ENCODE data around the gene TPRN. TPM values are rescaled to one million over a fixed set of nuclear protein-coding genes. Genes with fewer than 3 reads are reported as not detected.
A peak's percentile ranks its signal among the peaks of the same experiment; 100 is the strongest.

Gene TPRN
- total and polyA plus RNA-seq, 2 donors, result 2.7 to 6.2 TPM

DNA sequence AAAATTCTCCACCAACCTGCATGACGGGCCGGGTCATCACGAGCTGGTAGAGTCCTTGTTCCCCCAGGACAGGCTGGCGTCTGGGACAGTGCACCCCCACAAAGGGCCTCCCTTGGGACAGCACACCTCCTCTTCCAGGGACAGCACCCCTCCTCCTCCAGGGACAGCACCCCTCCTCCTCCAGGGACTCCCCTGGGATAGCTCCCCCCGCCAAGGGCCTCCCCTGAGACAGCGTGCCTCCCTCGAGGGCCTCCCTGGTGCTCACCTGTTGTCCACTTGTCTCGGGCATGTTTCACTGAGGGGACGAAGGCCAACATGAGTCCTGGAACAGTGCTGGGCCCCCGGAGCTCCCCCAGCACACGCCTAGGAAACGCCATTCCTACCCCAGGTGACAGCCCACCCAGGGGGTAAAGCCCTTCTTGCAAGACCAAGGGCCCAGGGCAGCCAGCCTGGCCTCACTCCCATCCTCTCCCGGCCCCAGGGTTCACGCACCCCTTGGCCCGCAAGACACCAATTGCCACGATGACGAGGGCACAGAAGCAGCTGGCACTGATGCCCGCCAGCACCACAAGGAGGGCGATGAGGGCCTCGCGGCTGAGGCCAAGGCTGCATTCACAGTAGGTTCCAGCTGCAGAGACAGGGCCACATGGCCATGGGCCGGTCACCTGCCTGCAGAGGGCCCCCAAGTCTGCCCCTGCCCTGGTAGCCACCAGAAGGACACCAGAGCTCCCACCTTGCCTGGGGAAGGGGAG, 29.2 kb downstream of the TPRN start:
- peaks cover 49 to 94% of the 10 kb centered on the region in 2 donors for H3K27me3 ChIP-seq (ENCODE audit: control insufficient read depth in 2 of 2, insufficient read depth in 1 of 2, low read length in 1 of 2)
- no peaks in the 10 kb centered on the region for H3K36me3 ChIP-seq (ENCODE audit: control insufficient read depth in 2 of 2, insufficient read depth in 2 of 2, low read length in 1 of 2)
- H3K4me1 ChIP-seq (ENCODE audit: control insufficient read depth in 2 of 2, insufficient read depth in 2 of 2, low read length in 2 of 2), result peaks cover 47 to 55% of the 10 kb centered on the region in 2 donors
- WGBS, result 79% methylated on average over 22 of the region's 22 CpGs
- H3K27ac ChIP-seq (ENCODE audit: low read depth in 1 of 2, low read length in 1 of 2), result no peak overlapping the region
- no peak for DNase-seq (ENCODE audit: low read depth in 6 of 9, low spot score in 9 of 9)
- no peak overlapping the region for H3K4me3 ChIP-seq (ENCODE audit: low read length in 2 of 2)
- no peaks in the 10 kb centered on the region for H3K9me3 ChIP-seq (ENCODE audit: control insufficient read depth in 2 of 2, insufficient read depth in 1 of 2, low read length in 1 of 2)

DNA sequence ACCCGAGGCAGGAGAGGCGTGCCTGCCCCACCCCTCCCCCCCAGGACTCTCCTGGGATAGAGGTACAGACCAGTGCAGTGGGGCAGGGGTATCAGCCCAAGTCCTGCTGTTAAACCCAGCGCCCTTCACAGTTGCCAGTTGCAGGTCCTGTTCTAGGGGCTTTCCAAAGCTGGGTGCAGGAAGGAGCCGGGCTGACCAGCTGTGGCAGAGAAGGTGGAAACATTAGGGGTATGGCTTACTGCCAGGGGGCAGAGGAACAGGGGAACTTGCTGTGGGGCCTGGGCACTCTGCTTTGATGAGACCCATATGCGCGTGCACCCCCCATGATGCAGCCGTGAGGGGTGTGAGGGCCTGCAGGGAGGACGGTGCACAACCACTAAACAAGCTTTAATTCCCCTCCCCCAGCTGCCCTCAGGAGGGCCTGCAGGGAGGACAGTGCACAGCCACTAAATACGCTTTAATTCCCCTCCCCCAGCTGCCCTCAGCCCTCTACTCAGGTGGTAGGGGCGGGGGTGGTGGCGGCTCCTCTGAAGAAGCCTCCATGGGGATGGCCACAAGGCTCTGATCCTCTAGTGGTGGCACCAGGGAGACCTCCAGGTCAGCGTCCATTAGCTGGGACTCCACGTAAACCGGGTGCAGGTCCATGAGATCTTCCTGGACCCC, 29.9 kb downstream of the TPRN start:
- Histone ChIP-seq H3K36me3 (ENCODE audit: control insufficient read depth in 2 of 2, insufficient read depth in 2 of 2, low read length in 1 of 2) (no peaks in the 10 kb centered on the region), H3K9me3 (ENCODE audit: control insufficient read depth in 2 of 2, insufficient read depth in 1 of 2, low read length in 1 of 2) (no peaks in the 10 kb centered on the region), H3K4me3 (ENCODE audit: low read length in 2 of 2) (no peak overlapping the region), H3K27me3 (ENCODE audit: control insufficient read depth in 2 of 2, insufficient read depth in 1 of 2, low read length in 1 of 2) (peaks cover 54 to 98% of the 10 kb centered on the region in 2 donors), H3K4me1 (ENCODE audit: control insufficient read depth in 2 of 2, insufficient read depth in 2 of 2, low read length in 2 of 2) (peaks cover 45 to 48% of the 10 kb centered on the region in 2 donors), H3K27ac (ENCODE audit: low read depth in 1 of 2, low read length in 1 of 2) (no peak overlapping the region)
- DNase-seq (ENCODE audit: low read depth in 6 of 9, low spot score in 9 of 9), result no peak
- WGBS, result 68% methylated on average over 14 of the region's 14 CpGs

DNA sequence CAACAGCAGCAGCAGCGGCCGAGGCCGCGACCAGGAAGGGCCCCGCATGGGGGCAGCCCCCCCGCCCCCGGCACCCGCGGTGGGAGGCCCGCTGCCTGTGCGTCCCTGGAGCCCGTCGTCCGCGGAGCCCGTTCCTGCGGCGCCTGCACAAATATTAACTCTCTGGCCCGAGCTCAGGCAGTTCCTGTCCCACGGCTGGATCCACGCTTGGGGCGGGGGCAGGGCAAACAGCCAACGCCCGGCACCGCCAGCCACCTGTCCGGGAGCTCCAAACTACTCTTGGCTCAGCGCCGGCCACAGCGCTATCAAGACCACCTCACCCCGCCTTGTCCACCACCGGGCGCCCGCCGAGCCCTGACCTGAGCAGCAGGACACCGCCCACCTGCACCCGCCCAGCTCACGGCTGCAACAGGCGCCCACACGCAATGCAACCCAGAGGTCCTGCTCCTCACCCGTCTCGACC, 30.6 kb downstream of the TPRN start, which contains the start of gene LRRC26:
TSS of gene LRRC26 (minus strand) at position 156 of the 463 bp plus-strand sequence. CDS start at position 48, 108 bp downstream.
- peak within 1 kb of the TSS in 1 of 2 donors; percentile 17 for H3K4me3 ChIP-seq (ENCODE audit: low read length in 2 of 2)
- DNase-seq (ENCODE audit: low read depth in 6 of 9, low spot score in 9 of 9), result no peak
- WGBS, result 25% methylated on average over 41 of the region's 41 CpGs
- H3K36me3 ChIP-seq (ENCODE audit: control insufficient read depth in 2 of 2, insufficient read depth in 2 of 2, low read length in 1 of 2), result no peaks in the 10 kb centered on the region
- H3K9me3 ChIP-seq (ENCODE audit: control insufficient read depth in 2 of 2, insufficient read depth in 1 of 2, low read length in 1 of 2), result no peaks in the 10 kb centered on the region
- H3K27ac ChIP-seq (ENCODE audit: low read depth in 1 of 2, low read length in 1 of 2), result no peak within 1 kb of the TSS
- H3K27me3 ChIP-seq (ENCODE audit: control insufficient read depth in 2 of 2, insufficient read depth in 1 of 2, low read length in 1 of 2), result peaks cover 56 to 98% of the 10 kb centered on the region in 2 donors
- peaks cover 38 to 41% of the 10 kb centered on the region in 2 donors for H3K4me1 ChIP-seq (ENCODE audit: control insufficient read depth in 2 of 2, insufficient read depth in 2 of 2, low read length in 2 of 2)

DNA sequence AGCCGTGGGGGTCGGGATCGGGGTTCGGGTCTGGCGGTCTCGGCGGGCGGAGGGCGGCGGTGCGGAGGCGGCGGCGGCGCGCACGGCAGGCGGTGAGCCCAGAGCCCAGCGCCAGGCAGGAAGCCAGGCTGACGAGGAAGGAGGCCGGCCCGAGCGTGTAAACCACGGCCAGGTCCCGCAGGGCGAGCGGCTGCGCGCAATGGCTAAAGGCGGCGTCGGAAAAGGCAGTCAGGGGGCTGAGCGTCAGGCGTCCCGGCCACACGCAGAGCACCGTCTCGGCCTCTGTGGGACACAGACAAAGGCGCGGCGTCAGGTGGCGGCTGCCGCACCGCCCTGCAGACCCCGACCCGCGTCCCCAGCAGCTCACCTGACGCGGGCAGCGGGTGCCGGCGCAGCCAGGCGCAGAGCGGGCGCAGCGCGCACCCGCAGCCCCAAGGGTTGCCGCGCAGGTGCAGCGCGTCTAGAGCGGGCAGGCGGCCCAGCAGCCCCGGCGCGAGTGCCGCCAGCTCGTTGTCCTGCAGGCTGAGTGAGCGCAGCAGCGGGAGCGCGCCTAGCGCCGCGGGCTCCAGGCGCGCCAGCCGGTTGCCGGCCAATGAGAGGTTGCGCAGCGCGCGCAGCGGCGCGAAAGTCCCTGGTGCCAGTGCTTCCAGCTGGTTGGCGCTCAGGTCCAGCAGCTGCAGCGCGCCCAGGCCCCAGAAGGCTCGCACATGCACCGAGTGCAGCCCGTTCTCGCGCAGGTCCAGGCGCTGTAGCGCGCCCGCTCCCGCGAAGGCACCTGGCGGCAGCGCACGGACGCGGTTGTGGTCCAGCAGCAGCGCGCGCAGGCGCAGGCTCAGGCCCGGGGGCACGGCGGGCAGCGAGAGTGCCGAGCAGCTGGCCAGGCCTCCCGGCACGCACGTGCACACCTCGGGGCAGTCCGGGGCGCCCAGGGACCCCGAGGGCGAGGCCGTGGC, 31.4 kb downstream of the TPRN start:
- under 1% methylated on average over 124 of the region's 124 CpGs for WGBS
- DNase-seq (ENCODE audit: low read depth in 6 of 9, low spot score in 9 of 9), result no peak
- no peaks in the 10 kb centered on the region for H3K36me3 ChIP-seq (ENCODE audit: control insufficient read depth in 2 of 2, insufficient read depth in 2 of 2, low read length in 1 of 2)
- H3K27me3 ChIP-seq (ENCODE audit: control insufficient read depth in 2 of 2, insufficient read depth in 1 of 2, low read length in 1 of 2), result peaks cover 60 to 100% of the 10 kb centered on the region in 2 donors
- peak overlapping the region in 1 of 2 donors; percentile 17 for H3K4me3 ChIP-seq (ENCODE audit: low read length in 2 of 2)
- H3K9me3 ChIP-seq (ENCODE audit: control insufficient read depth in 2 of 2, insufficient read depth in 1 of 2, low read length in 1 of 2), result no peaks in the 10 kb centered on the region
- H3K4me1 ChIP-seq (ENCODE audit: control insufficient read depth in 2 of 2, insufficient read depth in 2 of 2, low read length in 2 of 2), result peaks cover 32 to 35% of the 10 kb centered on the region in 2 donors
- no peak overlapping the region for H3K27ac ChIP-seq (ENCODE audit: low read depth in 1 of 2, low read length in 1 of 2)

DNA sequence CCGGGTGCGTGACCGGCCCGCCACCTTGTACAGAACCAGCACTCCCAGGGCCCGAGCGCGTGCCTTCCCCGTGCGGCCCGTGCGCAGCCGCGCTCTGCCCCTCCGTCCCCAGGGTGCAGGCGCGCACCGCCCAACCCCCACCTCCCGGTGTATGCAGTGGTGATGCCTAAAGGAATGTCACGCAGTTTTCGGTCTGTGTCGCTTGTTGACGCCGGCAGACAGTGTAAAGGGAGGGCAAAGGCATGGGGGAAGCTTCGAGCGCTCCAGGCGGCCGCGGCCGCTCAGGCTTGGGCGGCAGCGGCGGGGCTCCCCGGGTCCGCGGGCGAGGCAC, 32.0 kb downstream of the TPRN start:
- no peak for DNase-seq (ENCODE audit: low read depth in 6 of 9, low spot score in 9 of 9)
- no peaks in the 10 kb centered on the region for H3K36me3 ChIP-seq (ENCODE audit: control insufficient read depth in 2 of 2, insufficient read depth in 2 of 2, low read length in 1 of 2)
- peak overlapping the region in 1 of 2 donors; percentile 17 for H3K4me3 ChIP-seq (ENCODE audit: low read length in 2 of 2)
- WGBS, result under 1% methylated on average over 36 of the region's 36 CpGs
- H3K27ac ChIP-seq (ENCODE audit: low read depth in 1 of 2, low read length in 1 of 2), result no peak overlapping the region
- H3K27me3 ChIP-seq (ENCODE audit: control insufficient read depth in 2 of 2, insufficient read depth in 1 of 2, low read length in 1 of 2), result peaks cover 63 to 100% of the 10 kb centered on the region in 2 donors
- H3K9me3 ChIP-seq (ENCODE audit: control insufficient read depth in 2 of 2, insufficient read depth in 1 of 2, low read length in 1 of 2), result no peaks in the 10 kb centered on the region
- H3K4me1 ChIP-seq (ENCODE audit: control insufficient read depth in 2 of 2, insufficient read depth in 2 of 2, low read length in 2 of 2), result peaks cover 26 to 28% of the 10 kb centered on the region in 2 donors

DNA sequence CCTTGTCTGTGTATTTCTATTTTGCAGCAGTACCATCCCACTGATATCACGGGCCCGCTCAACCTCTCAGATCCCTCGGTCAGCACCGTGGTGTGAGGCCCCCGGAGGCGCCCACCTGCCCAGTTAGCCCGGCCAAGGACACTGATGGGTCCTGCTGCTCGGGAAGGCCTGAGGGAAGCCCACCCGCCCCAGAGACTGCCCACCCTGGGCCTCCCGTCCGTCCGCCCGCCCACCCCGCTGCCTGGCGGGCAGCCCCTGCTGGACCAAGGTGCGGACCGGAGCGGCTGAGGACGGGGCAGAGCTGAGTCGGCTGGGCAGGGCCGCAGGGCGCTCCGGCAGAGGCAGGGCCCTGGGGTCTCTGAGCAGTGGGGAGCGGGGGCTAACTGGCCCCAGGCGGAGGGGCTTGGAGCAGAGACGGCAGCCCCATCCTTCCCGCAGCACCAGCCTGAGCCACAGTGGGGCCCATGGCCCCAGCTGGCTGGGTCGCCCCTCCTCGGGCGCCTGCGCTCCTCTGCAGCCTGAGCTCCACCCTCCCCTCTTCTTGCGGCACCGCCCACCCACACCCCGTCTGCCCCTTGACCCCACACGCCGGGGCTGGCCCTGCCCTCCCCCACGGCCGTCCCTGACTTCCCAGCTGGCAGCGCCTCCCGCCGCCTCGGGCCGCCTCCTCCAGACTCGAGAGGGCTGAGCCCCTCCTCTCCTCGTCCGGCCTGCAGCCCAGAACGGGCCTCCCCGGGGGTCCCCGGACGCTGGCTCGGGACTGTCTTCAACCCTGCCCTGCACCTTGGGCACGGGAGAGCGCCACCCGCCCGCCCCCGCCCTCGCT, 32.6 kb downstream of the TPRN start:
- H3K27ac ChIP-seq (ENCODE audit: low read depth in 1 of 2, low read length in 1 of 2), result no peak overlapping the region
- no peaks in the 10 kb centered on the region for H3K9me3 ChIP-seq (ENCODE audit: control insufficient read depth in 2 of 2, insufficient read depth in 1 of 2, low read length in 1 of 2)
- H3K36me3 ChIP-seq (ENCODE audit: control insufficient read depth in 2 of 2, insufficient read depth in 2 of 2, low read length in 1 of 2), result no peaks in the 10 kb centered on the region
- peaks cover 21 to 28% of the 10 kb centered on the region in 2 donors for H3K4me1 ChIP-seq (ENCODE audit: control insufficient read depth in 2 of 2, insufficient read depth in 2 of 2, low read length in 2 of 2)
- peak overlapping the region in 1 of 2 donors; percentile 17 for H3K4me3 ChIP-seq (ENCODE audit: low read length in 2 of 2)
- no peak for DNase-seq (ENCODE audit: low read depth in 6 of 9, low spot score in 9 of 9)
- WGBS, result 9% methylated on average over 57 of the region's 57 CpGs
- peaks cover 63 to 100% of the 10 kb centered on the region in 2 donors for H3K27me3 ChIP-seq (ENCODE audit: control insufficient read depth in 2 of 2, insufficient read depth in 1 of 2, low read length in 1 of 2)

DNA sequence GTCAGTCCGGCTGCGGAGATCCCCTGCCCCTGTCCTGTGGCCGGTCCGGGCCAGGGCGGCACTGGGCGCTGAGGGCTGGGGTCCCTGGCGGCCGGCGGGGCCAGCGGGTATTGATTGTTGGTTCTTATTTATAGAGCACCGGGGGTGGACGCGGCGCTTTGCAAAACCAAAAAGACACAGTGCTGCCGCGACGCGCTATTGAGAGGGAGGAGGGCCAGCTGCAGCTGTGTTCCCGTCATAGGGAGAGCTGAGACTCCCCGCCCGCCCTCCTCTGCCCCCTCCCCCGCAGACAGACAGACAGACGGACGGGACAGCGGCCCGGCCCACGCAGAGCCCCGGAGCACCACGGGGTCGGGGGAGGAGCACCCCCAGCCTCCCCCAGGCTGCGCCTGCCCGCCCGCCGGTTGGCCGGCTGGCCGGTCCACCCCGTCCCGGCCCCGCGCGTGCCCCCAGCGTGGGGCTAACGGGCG, 33.2 kb downstream of the TPRN start:
- Histone ChIP-seq H3K27me3 (ENCODE audit: control insufficient read depth in 2 of 2, insufficient read depth in 1 of 2, low read length in 1 of 2) (peaks cover 69 to 100% of the 10 kb centered on the region in 2 donors), H3K27ac (ENCODE audit: low read depth in 1 of 2, low read length in 1 of 2) (no peak overlapping the region), H3K4me1 (ENCODE audit: control insufficient read depth in 2 of 2, insufficient read depth in 2 of 2, low read length in 2 of 2) (peaks cover 14 to 26% of the 10 kb centered on the region in 2 donors), H3K4me3 (ENCODE audit: low read length in 2 of 2) (no peak overlapping the region), H3K36me3 (ENCODE audit: control insufficient read depth in 2 of 2, insufficient read depth in 2 of 2, low read length in 1 of 2) (no peaks in the 10 kb centered on the region), H3K9me3 (ENCODE audit: control insufficient read depth in 2 of 2, insufficient read depth in 1 of 2, low read length in 1 of 2) (no peaks in the 10 kb centered on the region)
- DNase-seq (ENCODE audit: low read depth in 6 of 9, low spot score in 9 of 9), result no peak
- 32% methylated on average over 44 of the region's 44 CpGs for WGBS

Data from thymus (tissue), 11 donors.